NT2/D1 (cell line): ENCODE data around the gene LRMDA.

Experiments used
- DNase-seq: peaks from one replicate; pipeline ENCODE4 v3.0.0-alpha.2; 2011; ENCODE audit warnings: low read depth, low spot score
- H3K27me3 ChIP-seq: 2 replicates; pipeline ENCODE4 v1.6.0; 2011; ENCODE audit warnings: mild to moderate bottlenecking; ENCODE audit not compliant: insufficient read length, insufficient read depth
- H3K36me3 ChIP-seq: 2 replicates; pipeline ENCODE4 v1.6.1; 2011; ENCODE audit warnings: mild to moderate bottlenecking, low read length, mixed read lengths; ENCODE audit not compliant: insufficient read depth, insufficient read length
- H3K4me1 ChIP-seq: 2 replicates; pipeline ENCODE4 v1.5.1; 2011; ENCODE audit not compliant: insufficient read depth, insufficient read length
- H3K4me3 ChIP-seq: 2 replicates; pipeline ENCODE4 v1.5.1; 2011; ENCODE audit warnings: low read depth; ENCODE audit not compliant: insufficient read length
- H3K9ac ChIP-seq: 2 replicates; pipeline ENCODE4 v1.6.0; 2011; ENCODE audit warnings: low read depth; ENCODE audit not compliant: insufficient read length
- H3K9me3 ChIP-seq: 2 replicates; pipeline ENCODE4 v1.5.1; 2011; ENCODE audit warnings: mild to moderate bottlenecking, low read length; ENCODE audit not compliant: insufficient read depth
- SUZ12 ChIP-seq: IDR thresholded peaks from 2 replicates; pipeline ENCODE4 v1.6.1; 2011; ENCODE audit not compliant: insufficient read length, insufficient read depth; ENCODE audit errors: extremely low read depth
- YY1 ChIP-seq: IDR thresholded peaks from 2 replicates; pipeline ENCODE4 v1.6.1; 2011; ENCODE audit not compliant: insufficient read length, insufficient read depth
- ZNF274 ChIP-seq: IDR thresholded peaks from 2 replicates; pipeline ENCODE4 v1.6.1; 2011; ENCODE audit warnings: mild to moderate bottlenecking, low read depth, low read length

The LRMDA gene

DNA sequence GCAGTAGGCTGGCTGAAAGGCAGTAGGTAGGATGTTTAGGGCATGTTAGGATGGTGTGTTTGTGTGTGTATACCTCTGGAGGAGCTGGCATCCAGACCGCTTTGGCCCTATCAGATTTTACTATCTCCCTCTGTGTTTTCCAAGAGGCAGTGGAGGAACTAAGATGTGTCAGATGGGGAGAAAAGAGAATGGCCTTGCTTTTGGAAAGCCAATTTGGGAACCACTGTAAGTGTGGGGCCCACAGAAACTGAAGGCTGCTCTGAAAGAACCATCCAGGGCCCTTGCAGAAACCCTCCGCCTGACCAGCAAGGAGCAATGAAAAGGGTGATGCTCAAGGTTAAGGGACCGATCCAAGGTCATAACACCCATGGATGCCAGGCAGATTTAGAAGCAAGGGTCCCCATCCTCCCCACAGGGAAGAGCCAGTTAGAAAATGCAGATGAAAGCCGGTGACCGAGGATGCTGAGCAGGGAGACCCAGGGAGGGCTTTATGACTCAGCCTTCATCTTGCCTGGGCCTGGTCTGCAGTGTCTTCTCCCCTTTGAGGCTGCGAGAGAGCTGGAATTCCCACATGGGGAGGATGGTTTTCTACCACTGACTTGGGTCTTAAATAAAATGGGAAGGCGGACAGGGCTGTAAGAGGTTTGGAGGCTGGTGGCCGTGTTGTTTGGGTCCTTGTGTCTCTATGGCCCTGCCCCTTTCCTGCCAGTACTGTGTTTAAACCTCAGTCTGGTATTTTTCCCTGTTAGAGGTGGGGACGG lies 275.8 kb downstream of the LRMDA start:
- no peak overlapping the region for H3K9ac ChIP-seq
- no peaks in the 10 kb centered on the region for H3K9me3 ChIP-seq
- no peak for DNase-seq
- no peak overlapping the region for H3K4me3 ChIP-seq
- H3K36me3 ChIP-seq, result no peaks in the 10 kb centered on the region
- H3K4me1 ChIP-seq, result peaks cover 2% of the 10 kb centered on the region
- TF ChIP-seq YY1, result no peak
- TF ChIP-seq ZNF274, result no peak
- no peak for TF ChIP-seq SUZ12
- H3K27me3 ChIP-seq, result peaks cover 2% of the 10 kb centered on the region

DNA sequence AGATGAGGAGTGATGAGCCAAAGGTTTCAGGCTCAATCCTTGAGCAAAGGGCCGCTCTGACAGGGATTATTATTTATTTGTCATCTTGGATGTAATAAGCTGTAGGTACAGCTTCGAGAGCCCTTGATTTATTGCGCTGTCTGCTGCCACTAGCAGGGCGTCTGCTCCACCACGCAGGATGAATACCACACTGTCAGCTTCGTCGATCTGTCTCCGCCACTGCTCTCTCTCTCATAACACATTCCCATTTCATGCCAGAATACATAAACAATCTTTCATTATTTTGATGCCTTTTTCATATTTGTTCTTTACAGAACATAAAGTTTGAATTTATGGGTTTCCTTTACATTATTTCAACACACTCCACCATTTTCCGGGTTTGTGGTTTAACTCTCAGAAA lies 276.6 kb downstream of the LRMDA start:
- H3K36me3 ChIP-seq, result no peaks in the 10 kb centered on the region

DNA sequence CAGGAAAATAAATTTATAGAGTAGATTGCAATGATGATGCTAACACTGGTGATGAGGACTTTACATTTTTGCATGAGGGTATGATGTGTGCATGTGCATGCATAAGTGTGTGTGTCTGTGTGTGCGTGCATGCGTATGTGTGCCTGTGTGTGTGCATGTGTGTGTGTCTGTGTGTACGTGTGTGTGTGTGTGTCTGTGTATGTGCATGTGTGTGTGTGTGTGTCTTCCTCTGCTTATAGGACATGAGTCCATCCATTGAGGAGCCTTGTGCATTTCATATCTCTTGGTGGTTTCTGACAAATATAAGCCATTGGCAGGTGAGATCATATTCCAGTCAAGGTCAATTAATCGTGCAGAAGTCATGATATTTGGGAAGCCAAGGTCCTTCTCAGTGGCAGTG lies 277.8 kb downstream of the LRMDA start:
- Histone ChIP-seq H3K4me1 (peaks cover 2% of the 10 kb centered on the region), H3K36me3 (no peaks in the 10 kb centered on the region), H3K27me3 (peaks cover 2% of the 10 kb centered on the region), H3K4me3 (no peak overlapping the region), H3K9ac (no peak overlapping the region), H3K9me3 (no peaks in the 10 kb centered on the region)
- no peak for DNase-seq
- TF ChIP-seq YY1, result no peak
- TF ChIP-seq SUZ12, result no peak
- no peak for TF ChIP-seq ZNF274

More for the DNA sequence above, 276.6 kb downstream of the LRMDA start:
- DNase-seq, result no peak
- no peak overlapping the region for H3K9ac ChIP-seq
- H3K9me3 ChIP-seq, result no peaks in the 10 kb centered on the region
- H3K27me3 ChIP-seq, result peaks cover 2% of the 10 kb centered on the region
- no peak overlapping the region for H3K4me3 ChIP-seq
- TF ChIP-seq YY1 (no peak), SUZ12 (no peak), ZNF274 (no peak)
- H3K4me1 ChIP-seq, result peaks cover 2% of the 10 kb centered on the region

DNA sequence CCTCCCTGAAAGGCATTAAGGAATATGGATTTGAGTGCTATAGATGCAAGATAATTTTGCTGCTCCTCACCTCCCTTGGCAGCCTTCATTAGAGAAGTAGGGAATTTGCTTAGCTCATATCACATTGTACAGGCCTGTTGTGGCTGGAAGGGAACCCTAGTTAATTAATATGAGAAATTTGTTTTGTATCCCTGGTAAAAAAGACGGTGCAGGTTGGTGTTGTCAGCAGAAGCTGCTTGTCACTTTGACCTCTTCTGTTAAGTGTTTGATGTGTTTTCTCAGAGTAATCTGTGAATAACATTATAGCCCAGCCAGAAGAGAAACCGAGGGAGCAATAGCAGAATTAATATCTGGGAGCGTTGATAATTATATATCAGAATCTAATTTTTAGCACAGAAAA lies 278.4 kb downstream of the LRMDA start:
- H3K9me3 ChIP-seq, result no peaks in the 10 kb centered on the region
- H3K9ac ChIP-seq, result no peak overlapping the region
- no peaks in the 10 kb centered on the region for H3K36me3 ChIP-seq
- no peak overlapping the region for H3K4me3 ChIP-seq
- TF ChIP-seq YY1 (no peak), SUZ12 (no peak), ZNF274 (no peak)
- H3K27me3 ChIP-seq, result peaks cover 2% of the 10 kb centered on the region
- no peak for DNase-seq
- peaks cover 2% of the 10 kb centered on the region for H3K4me1 ChIP-seq

DNA sequence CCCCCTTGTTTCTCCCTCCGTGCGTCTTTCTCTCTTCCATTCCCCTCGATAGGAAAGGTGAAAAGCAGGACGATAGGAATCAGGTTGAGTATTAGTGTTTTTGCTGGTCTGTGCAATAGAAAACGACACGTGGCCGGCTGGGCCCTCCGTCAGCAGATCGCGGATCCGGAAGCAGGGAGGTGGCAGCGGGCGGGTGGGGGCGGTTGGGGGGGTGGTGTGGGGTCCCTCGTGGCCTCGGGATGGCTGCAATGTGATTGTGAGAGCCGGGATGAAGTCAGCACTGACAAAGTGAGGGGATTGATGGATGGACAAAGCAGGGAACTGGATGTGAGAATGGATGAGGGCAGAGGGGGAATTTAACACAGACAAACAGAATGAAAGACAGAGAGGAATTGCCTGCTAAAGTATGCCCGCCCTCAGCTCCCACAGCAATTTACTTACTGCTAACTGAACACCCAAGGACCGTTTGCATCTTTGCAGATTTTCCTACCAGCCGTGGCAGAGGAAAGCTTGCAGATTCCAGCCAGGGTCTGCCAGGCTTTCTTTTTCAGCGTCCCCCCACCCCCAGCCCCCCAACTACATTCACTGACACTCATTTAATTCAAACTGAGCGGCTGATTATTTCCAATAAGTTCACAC lies 280.9 kb downstream of the LRMDA start:
- Histone ChIP-seq H3K4me3 (no peak overlapping the region), H3K27me3 (no peaks in the 10 kb centered on the region), H3K36me3 (no peaks in the 10 kb centered on the region), H3K4me1 (peaks cover 2% of the 10 kb centered on the region), H3K9me3 (no peaks in the 10 kb centered on the region), H3K9ac (no peak overlapping the region)
- no peak for TF ChIP-seq ZNF274
- no peak for TF ChIP-seq YY1
- no peak for TF ChIP-seq SUZ12
- no peak for DNase-seq

DNA sequence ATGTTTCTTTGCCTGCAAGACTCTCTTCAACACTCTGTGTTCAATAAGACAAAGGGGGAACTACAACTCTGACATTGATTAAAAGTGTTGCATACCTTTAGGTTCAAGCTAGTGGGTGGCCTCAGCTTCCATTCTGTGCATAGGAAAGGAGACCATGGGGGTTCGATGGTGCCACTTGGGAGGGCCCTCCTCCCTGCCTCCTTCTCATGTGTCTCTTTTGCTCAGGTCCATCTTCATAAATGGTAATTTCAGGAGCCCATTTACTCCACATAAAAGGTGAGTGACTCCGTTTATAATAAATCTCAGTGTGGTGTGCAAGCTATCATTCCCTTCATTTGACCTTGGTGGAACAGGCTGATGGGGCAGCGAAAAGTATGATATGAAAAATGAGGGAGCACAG lies 285.1 kb downstream of the LRMDA start:
- Histone ChIP-seq H3K9ac (no peak overlapping the region), H3K4me1 (no peaks in the 10 kb centered on the region), H3K27me3 (no peaks in the 10 kb centered on the region), H3K36me3 (no peaks in the 10 kb centered on the region), H3K9me3 (no peaks in the 10 kb centered on the region), H3K4me3 (no peak overlapping the region)
- no peak for DNase-seq
- TF ChIP-seq SUZ12, result no peak
- TF ChIP-seq YY1, result no peak
- TF ChIP-seq ZNF274, result no peak

DNA sequence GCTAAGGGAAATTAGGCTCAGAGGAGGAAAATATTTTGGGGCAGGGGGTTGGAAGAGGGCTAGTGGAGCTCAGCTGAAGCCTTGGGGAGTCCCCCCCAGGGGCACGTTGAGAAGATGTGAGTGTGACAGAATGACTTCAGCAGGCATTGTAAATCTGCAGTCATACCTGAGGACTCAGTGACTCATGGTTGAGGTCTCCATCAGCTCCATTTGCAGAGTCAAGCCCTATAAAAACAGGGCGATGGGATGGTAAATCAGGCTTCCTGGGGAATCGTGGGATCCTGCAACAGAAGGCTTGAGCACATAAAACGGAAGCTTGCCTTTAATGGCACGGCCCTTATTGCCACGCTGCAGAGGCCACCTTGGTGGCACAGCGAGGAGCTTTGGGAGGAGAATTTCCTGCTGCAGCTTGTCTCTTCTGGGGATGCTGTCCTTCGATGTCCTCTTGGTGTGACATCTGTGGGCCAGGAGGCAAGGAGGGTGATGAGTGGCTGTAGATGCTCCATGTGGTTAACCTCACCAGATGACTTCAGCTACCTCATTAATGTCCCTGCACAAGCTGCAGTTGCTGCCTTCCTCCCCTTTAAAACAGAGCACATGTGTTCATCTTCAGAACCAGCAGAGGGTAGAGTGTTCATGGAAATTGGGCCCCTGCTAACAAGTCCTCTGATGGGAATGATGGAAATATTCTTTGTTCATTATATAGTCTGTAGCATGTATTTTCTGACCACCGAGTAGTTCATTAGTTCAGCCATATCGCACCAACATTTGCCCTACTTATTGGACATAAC lies 285.9 kb downstream of the LRMDA start:
- Histone ChIP-seq H3K4me3 (no peak overlapping the region), H3K36me3 (no peaks in the 10 kb centered on the region), H3K4me1 (no peaks in the 10 kb centered on the region), H3K27me3 (no peaks in the 10 kb centered on the region), H3K9ac (no peak overlapping the region), H3K9me3 (no peaks in the 10 kb centered on the region)
- DNase-seq, result no peak
- no peak for TF ChIP-seq YY1
- no peak for TF ChIP-seq SUZ12
